HL-60 (cell line): ENCODE data around the gene EDEM2.

Experiments used
- DNase-seq, 2 experiments: peaks; one replicate each; pipeline ENCODE4 v3.0.0-alpha.2; 2010 to 2020; ENCODE audit warnings: low read depth in 1 of 2, low spot score in 1 of 2
- H3K27ac ChIP-seq: fragments of 250-450 bp; sonication (Bioruptor Pico); replicated peaks from 2 replicates; pipeline ENCODE4 v1.5.1; 2020; ENCODE audit warnings: mild to moderate bottlenecking, moderate library complexity
- H3K27me3 ChIP-seq: fragments of 250-450 bp; sonication (Bioruptor Pico); 2 replicates; pipeline ENCODE4 v1.5.1; 2021; ENCODE audit warnings: mild to moderate bottlenecking, moderate library complexity; ENCODE audit not compliant: insufficient read depth, poor library complexity, severe bottlenecking
- H3K4me3 ChIP-seq: replicated peaks from 2 replicates; pipeline ENCODE4 v1.5.1; 2011; ENCODE audit warnings: mild to moderate bottlenecking, control low read depth, low read length; ENCODE audit not compliant: insufficient read depth
- CTCF ChIP-seq: IDR thresholded peaks from one replicate; pipeline ENCODE4 v1.5.1; 2011; ENCODE audit warnings: low read length, control low read depth, inconsistent platforms; ENCODE audit not compliant: insufficient read depth
- GABPA ChIP-seq: IDR thresholded peaks from 2 replicates; pipeline ENCODE4 v1.6.1; 2012; ENCODE audit warnings: low read depth
- POLR2AphosphoS5 ChIP-seq: IDR thresholded peaks from 2 replicates; pipeline ENCODE4 v1.6.1; 2012; ENCODE audit warnings: low read depth
- REST ChIP-seq: IDR thresholded peaks from 2 replicates; pipeline ENCODE4 v1.6.1; 2012; ENCODE audit warnings: low read depth; ENCODE audit not compliant: insufficient replicate concordance
- SPI1 ChIP-seq: IDR thresholded peaks from 2 replicates; pipeline ENCODE4 v1.6.1; 2012; ENCODE audit warnings: low read depth, mild to moderate bottlenecking, borderline replicate concordance

EDEM2 gene

GRCh38 chr20:35108921-35109320, 38.2 kb downstream of the EDEM2 start:
- DNase-seq: no peak
- Histone ChIP-seq H3K4me3 (no peak overlapping the region), H3K27ac (no peak overlapping the region), H3K27me3 (no peaks in the 10 kb centered on the region)
- TF ChIP-seq POLR2AphosphoS5 (no peak), SPI1 (no peak), REST (no peak), CTCF (no peak), GABPA (no peak)

- DNase-seq: no peak
- H3K27me3 ChIP-seq: no peaks in the 10 kb centered on the region
- H3K4me3 ChIP-seq: no peak overlapping the region
- H3K27ac ChIP-seq: no peak overlapping the region
- TF ChIP-seq POLR2AphosphoS5 (no peak), GABPA (no peak), REST (no peak), CTCF (no peak), SPI1 (no peak)
Observed at GRCh38 chr20:35106827-35107380, 40.2 kb downstream of the EDEM2 start.

GRCh38 chr20:35104685-35105295, 42.3 kb downstream of the EDEM2 start:
- DNase-seq: peak in 1 of 2 experiments; percentile 54
- TF ChIP-seq REST: no peak
- H3K4me3 ChIP-seq: no peak overlapping the region
- H3K27ac ChIP-seq: no peak overlapping the region
- H3K27me3 ChIP-seq: no peaks in the 10 kb centered on the region
